CD8-positive, alpha-beta memory T cell (primary cell): ENCODE results near the gene DPP6. TPM values are rescaled to one million over a fixed set of nuclear protein-coding genes. Genes with fewer than 3 reads are reported as not detected.

Experiments used
- CTCF ChIA-PET: fragments of 350-600 bp; sonication (Branson Sonifier 250); formaldehyde crosslinking; loops from one replicate; lab custom pipeline; 2021; ENCODE audit warnings: antibody characterized with exemption; lab: Charles Lee
- POLR2A ChIA-PET: fragments of 350-600 bp; sonication (Branson Sonifier 250); formaldehyde crosslinking; loops from one replicate; lab custom pipeline; 2021; ENCODE audit warnings: antibody characterized with exemption; lab: Charles Lee
- DNase-seq, 5 donors: peaks; one replicate each; pipeline versions ENCODE4 v3.0.0 to v3.0.0-alpha.2; 2020 to 2022; ENCODE audit warnings: mixed read lengths in 1 of 5
- H3K27ac ChIP-seq: one replicate; pipeline ENCODE4 v1.7.0; 2013; ENCODE audit warnings: low read depth, mild to moderate bottlenecking, low read length, moderate library complexity
- H3K27me3 ChIP-seq: 2 replicates; pipeline ENCODE4 v1.7.0; 2013; ENCODE audit warnings: low read length, mild to moderate bottlenecking; ENCODE audit not compliant: insufficient read depth, poor library complexity, severe bottlenecking
- H3K36me3 ChIP-seq: 2 replicates; pipeline ENCODE4 v1.7.0; 2013; ENCODE audit warnings: mild to moderate bottlenecking, low read length, moderate library complexity; ENCODE audit not compliant: insufficient read depth
- H3K4me1 ChIP-seq: 2 replicates; pipeline ENCODE4 v1.7.0; 2013; ENCODE audit warnings: mild to moderate bottlenecking, low read length, moderate library complexity; ENCODE audit not compliant: insufficient read depth
- H3K4me3 ChIP-seq: 2 replicates; pipeline ENCODE4 v1.7.0; 2013; ENCODE audit warnings: mild to moderate bottlenecking, low read length
- H3K9me3 ChIP-seq: 2 replicates; pipeline ENCODE4 v1.7.0; 2013; ENCODE audit warnings: mild to moderate bottlenecking, low read length
- H3K27ac Mint-ChIP-seq, 8 donors: one replicate each; pipeline ENCODE4 v1.8.0; 2020 to 2021; ENCODE audit warnings: mixed read lengths in 8 of 8, mild to moderate bottlenecking in 6 of 8, inconsistent platforms in 3 of 8, moderate library complexity in 3 of 8
- H3K27me3 Mint-ChIP-seq, 2 donors: one replicate each; pipeline ENCODE4 v1.8.0; 2020 to 2021; ENCODE audit warnings: mixed read lengths in 2 of 2, mild to moderate bottlenecking in 1 of 2, moderate library complexity in 1 of 2
- H3K36me3 Mint-ChIP-seq, 3 donors: one replicate each; pipeline ENCODE4 v1.8.0; 2020 to 2021; ENCODE audit warnings: mixed read lengths in 3 of 3, inconsistent platforms in 1 of 3, mild to moderate bottlenecking in 1 of 3
- H3K4me1 Mint-ChIP-seq, 3 donors: one replicate each; pipeline ENCODE4 v1.8.0; 2020 to 2021; ENCODE audit warnings: mixed read lengths in 3 of 3, inconsistent platforms in 1 of 3, mild to moderate bottlenecking in 1 of 3
- H3K4me3 Mint-ChIP-seq, 7 donors: one replicate each; pipeline ENCODE4 v1.8.0; 2020 to 2021; ENCODE audit warnings: mixed read lengths in 7 of 7, mild to moderate bottlenecking in 6 of 7, moderate library complexity in 4 of 7, inconsistent platforms in 2 of 7
- H3K9me3 Mint-ChIP-seq, 5 donors: one replicate each; pipeline ENCODE4 v1.8.0; 2020 to 2022; ENCODE audit warnings: mixed read lengths in 5 of 5, mild to moderate bottlenecking in 3 of 5, moderate library complexity in 2 of 5, inconsistent platforms in 1 of 5
- polyA plus RNA-seq: library from polyadenylated mRNA; unstranded; fragments of 300-500 nt; fragmentation: Illumina TruSeq; gene quantifications from one replicate; pipeline ENCODE4 v1.2.3, GENCODE V29; 2021
- total RNA-seq, 2 experiments: library from RNA; stranded (reverse); gene quantifications; one replicate each; pipeline ENCODE4 v1.2.3, GENCODE V29; 2021

DPP6 gene
- total and polyA plus RNA-seq, 3 experiments from 2014 or later: not detected

GRCh38 chr7:154330318-154330717 lies 278.1 kb downstream of the DPP6 start:
- Mint-ChIP-seq H3K9me3 (peaks cover 0 to 11% (median 5%) of the 10 kb centered on the region in 5 donors), H3K4me1 (no peaks in the 10 kb centered on the region), H3K27me3 (no peaks in the 10 kb centered on the region), H3K36me3 (no peaks in the 10 kb centered on the region), H3K4me3 (no peak overlapping the region), H3K27ac (no peak overlapping the region)
- H3K27me3 ChIP-seq: no peaks in the 10 kb centered on the region
- DNase-seq: no peak
- no peak overlapping the region for H3K4me3 ChIP-seq
- H3K27ac ChIP-seq: no peak overlapping the region
- ChIA-PET POLR2A (no interaction called here), CTCF (no interaction called here)
- H3K36me3 ChIP-seq: no peaks in the 10 kb centered on the region
- H3K9me3 ChIP-seq: no peaks in the 10 kb centered on the region
- no peaks in the 10 kb centered on the region for H3K4me1 ChIP-seq

- H3K9me3 ChIP-seq: no peaks in the 10 kb centered on the region
- peaks cover 0 to 1% of the 10 kb centered on the region in 2 donors for H3K27me3 Mint-ChIP-seq
- no peak overlapping the region for H3K4me3 ChIP-seq
- ChIA-PET CTCF (no interaction called here), POLR2A (no interaction called here)
- DNase-seq: no peak
- no peak overlapping the region for H3K4me3 Mint-ChIP-seq
- H3K27me3 ChIP-seq: no peaks in the 10 kb centered on the region
- H3K9me3 Mint-ChIP-seq: peaks cover 0 to 12% (median 8%) of the 10 kb centered on the region in 5 donors
- no peak overlapping the region for H3K27ac Mint-ChIP-seq
- no peaks in the 10 kb centered on the region for H3K36me3 Mint-ChIP-seq
- no peaks in the 10 kb centered on the region for H3K4me1 ChIP-seq
- H3K4me1 Mint-ChIP-seq: no peaks in the 10 kb centered on the region
- no peak overlapping the region for H3K27ac ChIP-seq
- no peaks in the 10 kb centered on the region for H3K36me3 ChIP-seq
Observed at GRCh38 chr7:154332811-154333580, 280.8 kb downstream of the DPP6 start.

GRCh38 chr7:154336295-154336694 lies 284.1 kb downstream of the DPP6 start:
- Histone ChIP-seq H3K4me3 (no peak overlapping the region), H3K4me1 (no peaks in the 10 kb centered on the region), H3K27me3 (no peaks in the 10 kb centered on the region), H3K9me3 (no peaks in the 10 kb centered on the region), H3K27ac (no peak overlapping the region), H3K36me3 (no peaks in the 10 kb centered on the region)
- ChIA-PET POLR2A (no interaction called here), CTCF (no interaction called here)
- Mint-ChIP-seq H3K27me3 (peaks cover 0 to 1% of the 10 kb centered on the region in 2 donors), H3K4me3 (no peak overlapping the region), H3K36me3 (no peaks in the 10 kb centered on the region), H3K9me3 (peaks cover 0 to 16% (median 7%) of the 10 kb centered on the region in 5 donors), H3K27ac (no peak overlapping the region), H3K4me1 (no peaks in the 10 kb centered on the region)
- DNase-seq: no peak

GRCh38 chr7:154338701-154339506 lies 286.7 kb downstream of the DPP6 start:
- H3K36me3 Mint-ChIP-seq: no peaks in the 10 kb centered on the region
- H3K9me3 Mint-ChIP-seq: peaks cover 0 to 18% (median 5%) of the 10 kb centered on the region in 5 donors
- Histone ChIP-seq H3K4me3 (no peak overlapping the region), H3K4me1 (no peaks in the 10 kb centered on the region), H3K9me3 (no peaks in the 10 kb centered on the region), H3K27me3 (no peaks in the 10 kb centered on the region), H3K36me3 (no peaks in the 10 kb centered on the region), H3K27ac (no peak overlapping the region)
- no peak overlapping the region for H3K27ac Mint-ChIP-seq
- ChIA-PET POLR2A (no interaction called here), CTCF (no interaction called here)
- H3K27me3 Mint-ChIP-seq: peaks cover 0 to 1% of the 10 kb centered on the region in 2 donors
- DNase-seq: no peak
- H3K4me1 Mint-ChIP-seq: no peaks in the 10 kb centered on the region
- H3K4me3 Mint-ChIP-seq: no peak overlapping the region

GRCh38 chr7:154342971-154343633 lies 290.9 kb downstream of the DPP6 start:
- POLR2A ChIA-PET: no interaction called here
- CTCF ChIA-PET: no interaction called here
- no peak overlapping the region for H3K27ac Mint-ChIP-seq

GRCh38 chr7:154343778-154344412 lies 291.7 kb downstream of the DPP6 start:
- Mint-ChIP-seq H3K4me1 (no peaks in the 10 kb centered on the region), H3K27me3 (peaks cover 0 to 2% of the 10 kb centered on the region in 2 donors), H3K36me3 (no peaks in the 10 kb centered on the region), H3K9me3 (peaks cover 0 to 7% (median 4%) of the 10 kb centered on the region in 5 donors), H3K4me3 (no peak overlapping the region), H3K27ac (no peak overlapping the region)
- Histone ChIP-seq H3K9me3 (no peaks in the 10 kb centered on the region), H3K4me3 (no peak overlapping the region), H3K36me3 (no peaks in the 10 kb centered on the region), H3K4me1 (no peaks in the 10 kb centered on the region), H3K27me3 (no peaks in the 10 kb centered on the region), H3K27ac (no peak overlapping the region)
- no peak for DNase-seq
- ChIA-PET CTCF (interaction anchor here (1.6 kb wide), 1 partner anchor 13 kb away, joined by 4 read pairs; no protein-coding TSS in a partner anchor), POLR2A (no interaction called here)

More at GRCh38 chr7:154342971-154343633, 290.9 kb downstream of the DPP6 start:
- no peak for DNase-seq
- Histone ChIP-seq H3K4me1 (no peaks in the 10 kb centered on the region), H3K36me3 (no peaks in the 10 kb centered on the region), H3K27ac (no peak overlapping the region), H3K9me3 (no peaks in the 10 kb centered on the region), H3K27me3 (no peaks in the 10 kb centered on the region), H3K4me3 (no peak overlapping the region)
- Mint-ChIP-seq H3K36me3 (no peaks in the 10 kb centered on the region), H3K27me3 (peaks cover 0 to 2% of the 10 kb centered on the region in 2 donors), H3K4me1 (no peaks in the 10 kb centered on the region), H3K4me3 (no peak overlapping the region), H3K9me3 (peaks cover 0 to 9% (median 2%) of the 10 kb centered on the region in 5 donors)

- H3K27ac ChIP-seq: no peak overlapping the region
- ChIA-PET CTCF (interaction anchor here (1.6 kb wide), 1 partner anchor 12 kb away, joined by 4 read pairs; no protein-coding TSS in a partner anchor), POLR2A (no interaction called here)
- H3K4me1 ChIP-seq: no peaks in the 10 kb centered on the region
- no peaks in the 10 kb centered on the region for H3K9me3 ChIP-seq
- H3K36me3 ChIP-seq: no peaks in the 10 kb centered on the region
- no peaks in the 10 kb centered on the region for H3K4me1 Mint-ChIP-seq
- no peak overlapping the region for H3K4me3 Mint-ChIP-seq
- peaks cover 1 to 8% (median 4%) of the 10 kb centered on the region in 5 donors for H3K9me3 Mint-ChIP-seq
- H3K36me3 Mint-ChIP-seq: no peaks in the 10 kb centered on the region
- H3K4me3 ChIP-seq: no peak overlapping the region
- peaks cover 0 to 2% of the 10 kb centered on the region in 2 donors for H3K27me3 Mint-ChIP-seq
- H3K27ac Mint-ChIP-seq: no peak overlapping the region
- H3K27me3 ChIP-seq: no peaks in the 10 kb centered on the region
- no peak for DNase-seq
Observed at GRCh38 chr7:154345093-154345492, 292.9 kb downstream of the DPP6 start.
